Measurements from ENCODE around the gene AFF1.

AFF1 gene

DNA sequence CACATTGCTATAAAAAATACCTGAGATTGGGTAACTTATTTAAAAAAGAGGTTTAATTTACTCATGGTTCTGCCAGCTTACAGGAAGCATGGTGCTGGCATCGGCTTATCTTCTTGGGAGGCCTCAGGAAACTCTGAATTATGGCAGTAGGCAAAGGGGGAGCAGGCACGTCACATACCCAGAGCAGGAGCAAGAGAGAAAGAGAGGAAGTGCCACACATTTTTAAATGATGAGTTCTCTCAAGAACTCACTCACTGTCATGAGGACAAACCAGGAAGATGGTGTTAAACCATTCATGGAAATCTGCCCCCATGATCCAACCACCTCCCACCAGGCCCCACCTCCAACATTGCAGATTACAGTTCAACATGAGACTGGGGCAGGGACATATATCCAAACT lies 10.0 kb upstream of the AFF1 start:
- DNase-seq, result no peak

DNA sequence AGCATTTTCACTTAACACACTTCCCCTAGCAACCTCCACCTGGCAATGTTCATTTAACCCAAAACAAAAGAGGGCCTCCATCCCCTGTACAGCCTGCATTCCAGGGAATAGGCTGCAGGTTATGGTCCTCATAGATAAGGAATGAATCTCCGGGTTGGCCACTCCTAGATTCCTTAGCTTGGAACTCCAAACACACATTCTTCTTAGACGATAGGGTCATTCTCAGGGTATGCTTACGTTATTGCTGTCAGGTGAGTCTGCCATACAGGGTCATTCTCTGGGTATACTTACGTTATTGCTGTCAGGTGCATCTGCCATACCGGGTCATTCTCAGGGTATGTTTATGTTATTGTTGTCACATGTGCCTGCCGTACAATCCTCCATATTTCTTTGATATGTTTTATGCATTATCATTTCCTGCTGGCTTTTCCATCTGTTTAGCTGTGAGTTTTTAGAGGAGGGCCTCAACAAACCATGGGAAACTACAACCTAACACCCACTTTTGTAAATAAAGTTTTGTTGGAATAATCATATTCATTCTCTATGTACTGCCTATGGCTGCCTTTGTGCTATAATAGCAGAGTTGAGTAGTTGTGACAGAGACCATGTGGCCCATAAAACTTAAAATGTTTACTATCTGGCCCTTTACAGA lies 8.2 kb upstream of the AFF1 start:
- DNase-seq, result no peak

DNA sequence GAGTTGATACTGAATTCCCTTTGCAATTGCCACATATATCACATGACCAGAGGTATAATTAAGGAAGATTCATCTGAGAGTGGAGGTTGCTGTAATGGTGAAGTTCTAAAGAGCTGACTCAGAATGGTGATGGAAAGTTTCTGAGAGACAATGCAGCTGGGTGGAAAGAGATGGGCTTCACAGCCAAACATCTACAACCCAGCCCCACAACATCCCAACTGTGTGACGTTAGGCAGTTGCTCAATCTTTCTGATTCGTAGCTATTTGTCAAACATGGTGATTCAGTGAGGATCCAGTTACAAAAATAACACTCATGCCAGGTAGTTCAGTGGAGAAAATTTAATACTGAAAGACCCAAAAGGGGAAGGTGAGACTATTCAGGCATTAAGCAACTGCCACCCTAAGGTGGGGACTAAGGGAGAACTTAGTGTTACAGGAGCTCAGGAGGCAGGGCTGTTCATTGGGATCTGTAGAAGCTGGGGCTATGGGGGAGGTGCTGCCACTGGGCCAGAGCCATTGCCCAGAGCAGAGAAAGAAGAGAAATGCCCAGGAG lies 6.9 kb upstream of the AFF1 start:
- DNase-seq, result no peak

DNA sequence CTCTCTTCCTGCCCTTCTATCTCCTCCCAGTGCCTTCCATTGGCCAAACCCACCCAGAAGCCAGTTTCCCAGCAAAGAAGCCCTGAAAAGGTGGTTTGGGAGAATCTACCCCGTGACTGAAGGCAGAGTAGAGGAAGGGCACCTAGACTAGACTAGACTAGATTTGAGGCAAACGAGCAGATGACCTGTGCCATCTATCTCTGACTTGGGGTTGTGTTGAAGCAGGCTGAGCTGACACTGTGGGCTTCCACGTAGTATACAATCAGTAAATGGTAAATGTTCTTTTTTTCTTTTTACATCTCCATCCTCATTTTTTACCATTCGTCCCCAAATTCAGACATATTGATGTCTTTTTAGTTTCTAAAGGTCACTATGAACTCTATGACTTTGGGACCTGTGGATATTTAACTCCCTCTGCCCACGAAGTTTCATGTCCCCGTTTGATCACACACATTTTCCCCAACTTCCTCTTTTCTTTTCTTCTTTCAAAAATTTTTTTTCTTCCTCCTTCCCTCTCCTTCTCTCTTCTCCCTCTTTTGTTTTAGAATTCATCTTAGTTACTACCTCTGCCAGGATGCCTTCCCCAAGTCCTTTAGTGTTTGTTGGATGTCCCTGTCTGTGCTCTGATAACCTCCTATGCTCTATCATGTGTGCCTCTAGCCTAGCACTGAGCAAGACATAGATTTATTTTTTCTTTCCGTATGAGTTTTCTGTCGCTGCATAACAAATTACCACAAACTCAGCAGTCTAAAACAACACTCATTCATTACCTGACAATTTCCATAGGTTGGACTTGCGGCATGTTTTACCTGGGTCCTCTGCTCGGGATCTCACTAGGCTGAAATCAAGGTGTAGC lies 6.2 kb upstream of the AFF1 start:
- DNase-seq, result no peak

DNA sequence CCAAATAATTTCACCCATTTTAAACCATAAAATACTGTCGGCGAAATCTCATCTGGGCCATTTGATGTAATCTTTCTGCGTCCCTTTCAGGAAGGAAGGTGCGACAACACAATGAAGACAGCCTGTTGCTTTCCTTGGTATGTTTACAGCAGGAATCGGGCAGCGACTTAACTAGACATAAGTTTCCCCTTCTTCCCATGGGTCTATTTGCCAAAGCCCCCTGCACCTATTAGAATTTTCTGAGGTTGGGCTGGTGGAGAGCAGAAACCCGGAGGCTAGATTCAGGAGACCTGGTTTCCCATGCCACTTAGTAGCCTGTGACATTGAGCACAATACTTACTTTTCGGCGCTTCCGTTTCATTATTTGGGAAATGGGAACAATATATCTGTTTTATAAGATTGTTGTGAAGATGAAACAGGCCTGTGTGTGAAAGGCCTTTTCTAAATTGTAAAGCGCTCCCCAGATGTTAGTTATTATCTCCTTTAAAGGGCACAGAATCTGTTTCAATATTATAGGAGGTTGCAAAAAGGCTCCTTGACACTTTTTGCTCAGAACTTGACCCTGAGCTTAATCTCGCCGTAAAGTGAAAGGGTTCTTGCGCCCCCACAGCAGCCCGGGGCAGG lies 552 bp upstream of the AFF1 start:
- no peak for DNase-seq

DNA sequence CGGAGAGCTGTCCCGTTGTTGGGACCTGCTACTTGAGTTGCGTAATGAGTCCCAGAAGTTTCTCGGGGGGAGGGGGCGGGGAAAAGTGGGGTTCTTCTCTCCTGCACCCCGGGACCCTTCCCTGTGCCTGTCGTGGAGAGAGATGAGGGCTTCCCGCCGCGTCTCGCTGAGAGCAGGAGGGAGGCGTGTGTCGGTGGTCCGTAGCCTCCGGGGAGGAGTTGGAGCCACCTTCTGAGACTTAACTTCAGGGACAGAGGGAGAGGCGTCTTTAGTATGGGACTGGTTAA lies 698 bp downstream of the AFF1 start:
- no peak for DNase-seq

DNA sequence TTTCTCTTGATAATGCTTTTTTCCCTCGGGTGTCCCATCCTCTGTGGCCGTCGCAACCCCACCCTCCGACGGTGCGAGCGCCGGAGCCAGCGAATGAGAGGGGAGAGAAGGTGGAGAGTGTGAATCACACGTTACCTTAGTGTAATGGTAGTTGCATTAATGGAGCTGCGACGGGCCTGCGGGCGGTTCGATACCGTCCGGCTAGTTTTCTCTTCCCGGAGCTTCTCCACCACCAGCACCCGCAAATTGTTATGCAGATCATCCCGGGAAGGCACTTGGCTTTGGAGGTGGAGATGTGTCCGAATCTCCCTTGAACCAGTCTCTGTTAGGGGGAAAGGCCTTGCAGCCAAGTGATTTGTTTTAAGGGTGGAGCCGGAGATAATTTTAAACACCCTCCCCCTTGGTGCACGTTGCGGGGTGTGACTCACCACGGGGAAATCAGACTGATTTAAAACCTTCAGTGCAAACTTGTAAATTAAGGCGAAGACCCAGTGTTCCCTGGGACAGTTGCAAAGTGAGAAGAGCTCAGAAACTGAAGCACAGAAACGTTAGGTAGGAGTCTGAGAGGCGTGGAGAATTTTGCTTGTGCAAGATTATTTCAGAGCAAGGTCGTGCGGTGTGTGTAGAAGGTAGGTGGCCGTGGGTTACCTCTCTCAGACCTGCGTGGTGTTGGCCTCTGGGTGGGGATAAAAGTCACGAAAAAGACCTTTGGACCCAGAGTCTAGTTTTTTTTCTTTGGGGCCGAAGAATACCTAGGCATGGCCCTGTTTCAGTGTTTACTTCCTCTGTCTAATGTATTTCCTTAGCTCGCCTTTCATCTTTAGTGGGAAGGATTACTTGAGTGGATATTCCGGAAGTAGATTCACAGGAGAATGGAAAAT lies 1.3 kb downstream of the AFF1 start:
- no peak for DNase-seq

DNA sequence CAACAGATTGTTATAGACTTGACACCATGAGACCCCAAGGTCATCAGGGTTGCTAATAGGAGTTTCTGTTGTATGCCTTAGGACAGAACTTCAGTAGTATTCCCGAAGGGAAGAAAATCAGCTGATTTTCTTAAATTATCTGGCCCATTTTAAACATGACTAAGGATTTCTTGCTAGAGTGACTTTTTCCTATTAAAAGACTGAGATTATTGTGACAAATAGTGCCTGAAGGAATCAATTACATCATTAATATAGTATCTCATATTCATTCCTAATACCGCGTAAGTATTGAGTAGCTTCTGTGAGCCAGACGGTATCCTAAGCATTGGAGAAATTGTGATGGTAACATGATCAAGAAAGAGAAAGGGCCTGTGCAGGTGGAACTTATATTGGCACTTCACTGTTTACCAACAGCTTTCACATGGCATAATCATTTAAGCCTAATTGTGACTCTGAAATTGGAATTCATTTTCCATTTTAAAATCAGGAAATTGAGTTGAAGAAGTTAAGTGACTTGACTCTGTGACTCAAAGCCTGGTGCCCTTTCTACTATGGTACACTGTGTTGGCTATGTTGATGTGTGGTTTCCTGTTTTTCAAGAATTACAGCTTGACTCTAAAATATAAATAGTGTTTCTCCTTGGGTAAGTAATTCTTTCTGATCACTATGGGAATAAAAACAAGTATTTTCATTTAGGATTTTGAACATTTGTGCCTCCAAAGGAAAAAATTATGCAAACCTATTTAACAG lies 4.1 kb downstream of the AFF1 start:
- no peak for DNase-seq

DNA sequence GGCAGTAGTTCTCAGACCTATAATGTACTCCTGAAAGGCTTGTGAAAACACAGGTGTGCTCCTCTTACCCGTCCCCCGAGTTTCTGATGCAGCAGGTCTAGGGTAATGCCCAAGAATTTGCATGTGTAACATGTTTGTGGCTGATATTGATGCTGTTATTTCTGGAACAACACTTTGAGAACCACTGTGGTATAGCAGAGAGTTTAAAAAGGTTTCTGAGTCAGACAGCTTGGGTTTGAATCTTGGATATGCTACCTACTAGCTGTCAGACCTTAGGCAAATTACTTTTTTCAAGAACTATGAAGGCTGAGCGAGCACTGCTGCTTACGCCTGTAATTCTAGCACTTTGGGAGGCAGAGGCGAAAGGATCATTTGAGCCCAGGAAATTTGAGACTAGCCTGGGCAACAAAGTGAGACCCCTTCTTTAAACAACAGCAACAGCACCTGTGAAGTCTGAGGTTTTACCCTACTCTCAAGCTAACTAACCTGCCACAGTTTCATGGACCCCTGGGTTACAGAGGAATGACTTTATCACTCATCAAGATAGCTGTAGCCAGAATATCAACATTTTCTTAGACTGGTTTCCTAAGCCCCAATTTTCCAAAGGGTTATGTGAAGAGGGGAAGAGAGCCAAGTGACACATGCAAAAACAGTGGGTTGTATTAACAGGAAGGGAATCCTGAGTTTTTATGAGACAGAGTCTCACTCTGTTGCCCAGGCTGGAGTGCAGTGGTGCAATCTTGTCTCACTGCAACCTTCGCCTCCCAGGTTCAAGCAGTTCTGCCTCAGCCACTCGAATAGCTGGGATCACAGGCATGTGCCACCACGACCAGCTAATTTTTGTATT lies 5.1 kb downstream of the AFF1 start:
- no peak for DNase-seq

DNA sequence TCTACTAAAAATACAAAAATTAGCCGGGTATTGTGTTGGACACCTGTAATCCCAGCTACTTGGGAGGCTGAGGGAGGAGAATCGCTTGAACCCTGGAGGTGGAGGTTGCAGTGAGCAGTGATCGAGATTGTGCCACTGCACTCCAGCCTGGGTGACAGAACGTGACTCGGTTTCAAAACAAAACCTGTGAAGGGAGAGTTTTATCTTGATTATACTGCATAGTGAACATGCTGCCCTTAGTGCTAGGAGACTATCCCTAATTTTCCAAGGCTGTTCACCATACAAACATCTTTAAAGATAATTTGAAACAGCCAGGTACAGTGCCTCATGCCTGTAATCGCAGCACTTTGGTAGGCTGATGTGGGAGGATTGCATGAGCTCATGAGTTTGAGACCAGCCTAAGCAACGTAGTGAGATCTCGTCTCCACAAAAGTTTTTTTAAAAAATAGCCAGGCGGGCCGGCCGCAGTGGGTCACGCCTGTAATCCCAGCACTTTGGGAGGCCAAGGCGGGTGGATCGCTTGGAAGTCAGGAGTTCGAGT lies 6.2 kb downstream of the AFF1 start:
- DNase-seq, result no peak

DNA sequence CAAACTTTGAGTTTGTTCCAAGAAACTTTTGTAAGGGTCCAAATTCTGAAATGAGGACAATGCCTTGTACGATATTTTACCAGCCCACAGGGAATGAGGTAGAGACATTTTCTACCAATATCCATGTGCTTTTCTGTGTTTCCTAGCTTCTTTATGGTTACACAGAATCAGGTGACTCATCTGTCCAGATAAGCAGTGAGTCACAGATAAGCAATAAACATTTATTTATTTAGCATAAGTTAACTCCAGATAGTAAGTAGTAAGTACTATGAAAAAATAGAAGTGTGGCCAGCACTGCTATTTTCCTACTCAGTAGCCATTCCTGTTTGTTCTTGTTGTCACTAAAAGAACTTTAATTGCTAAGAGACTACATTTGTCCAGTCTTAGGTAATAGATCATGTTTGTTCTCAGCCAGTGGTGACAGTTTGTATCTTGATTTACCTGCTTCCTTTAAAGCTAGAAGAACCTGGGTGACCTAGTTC lies 7.4 kb downstream of the AFF1 start:
- DNase-seq, result no peak

DNA sequence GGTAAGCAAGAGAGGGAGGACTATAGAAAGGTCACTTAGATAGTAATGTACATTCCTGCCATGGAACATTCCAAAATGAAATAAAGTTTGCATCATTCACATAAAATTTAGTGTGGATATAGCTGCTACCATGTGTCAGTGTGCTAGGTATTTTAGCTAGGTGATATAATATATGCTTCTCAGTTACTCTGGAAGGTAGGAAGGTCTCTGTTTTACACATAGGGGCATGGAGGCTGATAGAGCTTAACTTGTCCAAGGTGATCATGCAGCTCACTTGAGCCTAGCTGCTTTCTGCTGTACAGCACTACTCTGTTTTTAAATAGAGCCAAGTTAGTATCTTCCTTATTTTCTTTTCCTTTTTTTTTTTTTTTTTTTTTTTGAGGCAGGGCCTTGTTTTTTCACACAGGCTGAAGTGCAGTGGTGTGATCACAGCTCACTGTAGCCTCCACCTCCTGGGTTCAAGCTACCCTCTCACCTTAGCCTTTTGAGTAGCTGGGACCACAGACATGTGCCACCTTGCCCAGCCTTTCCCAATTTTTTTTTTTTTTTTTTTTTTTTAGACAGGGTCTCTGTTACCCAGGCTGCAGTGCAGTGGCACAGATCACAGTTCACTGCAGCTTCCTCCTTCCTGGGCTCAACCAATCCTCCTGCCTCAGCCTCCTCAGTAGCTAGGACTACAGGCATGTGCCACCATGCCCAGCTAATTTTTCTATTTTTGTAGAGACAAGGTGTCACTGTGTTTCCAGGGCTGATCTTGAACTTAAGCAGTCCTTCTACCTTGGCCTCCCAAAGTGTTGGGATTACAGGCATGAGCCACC lies 10.4 kb downstream of the AFF1 start:
- no peak for DNase-seq

DNA sequence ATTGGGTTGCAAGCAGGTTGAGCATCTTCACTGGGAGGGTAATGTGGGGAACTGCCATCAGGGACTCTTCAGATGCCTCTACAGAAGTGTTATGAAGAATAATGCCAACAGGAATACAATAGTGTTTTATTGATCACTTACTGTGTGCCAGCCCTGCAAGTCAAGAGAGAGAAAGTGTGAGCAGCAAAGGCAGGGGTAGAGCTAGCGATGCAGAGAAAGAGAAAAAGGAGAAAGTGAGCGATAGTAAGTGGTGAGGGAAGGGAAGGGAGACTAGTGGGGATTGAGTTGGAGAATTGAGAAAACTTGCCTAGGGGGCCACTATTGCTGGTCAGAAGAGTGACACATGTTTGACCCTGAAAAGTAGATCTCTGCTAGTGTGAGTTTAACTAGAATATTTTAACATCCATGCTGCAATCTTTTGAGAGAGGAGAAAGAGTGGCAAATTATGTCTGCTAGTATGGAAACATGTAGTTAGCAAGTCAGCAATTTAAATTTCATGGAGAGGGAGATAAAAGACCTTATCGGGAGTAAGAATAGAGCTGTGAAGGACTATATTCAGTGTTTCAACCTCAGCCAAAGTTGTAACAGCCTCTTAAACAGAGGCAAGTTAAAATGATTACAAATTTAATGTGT lies 12.2 kb downstream of the AFF1 start:
- DNase-seq, result no peak

DNA sequence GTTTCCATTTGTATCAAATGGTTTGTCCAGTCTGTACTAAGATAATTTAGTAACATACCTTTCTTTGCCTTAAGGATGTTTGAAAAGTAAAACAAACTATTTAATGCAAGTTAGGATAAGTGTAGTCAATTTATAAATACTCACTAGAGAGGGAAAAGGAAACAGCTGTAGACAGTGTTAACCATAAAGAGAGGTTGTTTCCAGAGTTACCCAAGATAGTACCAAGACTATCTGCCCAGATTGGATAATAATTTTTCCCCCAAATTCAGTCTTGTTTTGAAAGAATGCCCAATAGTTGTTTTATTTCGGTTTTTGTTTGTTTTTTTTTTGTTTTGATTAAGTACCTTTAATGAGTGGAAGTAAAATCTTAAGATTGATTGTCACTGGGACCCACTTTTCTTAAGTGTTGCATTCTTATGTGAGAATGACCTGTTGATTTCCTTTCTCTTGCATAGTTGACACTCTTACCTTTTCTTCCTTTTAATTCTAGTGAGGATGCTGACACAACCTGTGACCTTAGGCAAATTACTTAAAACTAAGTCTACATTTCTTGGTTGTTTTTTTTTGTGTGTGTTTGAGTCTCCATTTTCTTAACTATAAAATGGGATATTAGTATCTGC lies 12.8 kb downstream of the AFF1 start:
- no peak for DNase-seq

DNA sequence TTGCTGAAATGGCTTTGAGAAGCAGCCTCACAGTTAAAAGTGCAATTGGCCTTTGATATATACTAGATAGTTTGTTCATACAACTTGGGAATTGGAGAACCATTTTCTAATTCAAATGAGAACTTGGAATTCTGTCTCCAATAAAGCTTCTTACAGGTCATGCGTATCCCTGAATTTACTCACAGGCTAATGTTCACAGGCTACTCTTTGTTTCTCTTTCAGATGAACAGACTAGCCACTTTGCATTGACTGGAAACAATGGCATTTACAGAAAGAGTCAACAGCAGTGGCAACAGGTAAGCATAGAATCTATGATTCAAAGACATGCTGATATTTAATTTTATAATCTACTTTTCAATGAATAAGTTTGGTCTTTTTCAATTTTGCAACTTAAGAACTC lies 13.5 kb downstream of the AFF1 start:
- DNase-seq, result no peak

DNA sequence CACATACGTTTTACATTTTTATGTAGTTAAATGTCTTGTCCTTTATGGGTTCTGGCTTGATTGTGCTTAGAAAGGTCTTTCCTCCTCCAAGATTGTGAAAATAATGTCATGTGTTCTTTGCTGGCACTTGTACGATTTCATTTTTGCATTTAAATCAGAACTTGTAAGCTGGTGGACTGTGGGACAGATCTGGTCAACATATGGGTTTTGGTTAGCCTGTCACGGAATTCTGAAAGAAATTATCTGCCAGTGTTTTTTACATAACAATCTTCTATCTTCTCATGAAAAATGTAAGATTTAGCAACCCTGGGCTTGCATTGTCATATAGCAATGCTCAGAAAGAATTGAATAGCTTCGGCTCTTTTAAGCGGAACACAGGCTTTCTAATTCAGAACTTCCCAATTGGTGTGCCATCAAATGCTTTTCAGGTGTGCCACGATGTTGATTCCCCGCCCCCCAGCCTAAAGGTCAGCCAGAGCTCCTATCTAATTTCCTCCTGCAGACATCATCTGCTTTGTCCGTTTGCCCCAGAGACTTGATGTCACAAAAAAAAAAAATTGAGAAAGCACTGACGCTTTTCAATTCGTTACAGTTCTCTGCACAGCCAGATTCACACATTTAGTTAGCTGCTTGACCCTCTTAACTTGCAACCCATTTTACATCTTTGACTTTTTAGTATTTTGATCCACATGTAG lies 16.2 kb downstream of the AFF1 start:
- DNase-seq, result no peak

DNA sequence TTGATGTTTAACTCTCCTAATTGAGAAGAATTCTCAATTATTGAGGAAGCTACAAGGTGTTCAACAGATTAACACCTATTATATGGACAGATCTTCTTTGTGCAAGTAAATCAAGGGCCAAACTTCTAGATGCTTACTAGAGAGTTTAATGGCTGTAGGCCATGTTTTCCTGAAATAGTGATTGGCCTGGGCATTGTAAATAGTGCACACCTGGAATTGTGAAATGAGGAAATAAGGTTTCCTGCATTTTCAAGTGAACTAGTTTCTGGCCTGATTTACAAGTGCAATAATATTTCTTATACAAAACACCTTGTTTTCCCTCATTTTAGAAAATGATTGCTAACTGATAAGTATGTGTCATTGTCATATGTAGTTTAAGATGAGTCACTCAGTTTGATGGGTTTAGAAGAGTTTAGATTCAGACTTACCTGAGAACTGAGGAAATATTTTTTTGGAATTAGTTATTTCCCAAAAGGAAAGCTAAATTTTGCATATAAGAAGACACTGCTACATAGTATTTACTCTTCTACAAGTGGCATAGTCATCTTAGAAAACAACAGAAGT lies 21.2 kb downstream of the AFF1 start:
- DNase-seq, result no peak

DNA sequence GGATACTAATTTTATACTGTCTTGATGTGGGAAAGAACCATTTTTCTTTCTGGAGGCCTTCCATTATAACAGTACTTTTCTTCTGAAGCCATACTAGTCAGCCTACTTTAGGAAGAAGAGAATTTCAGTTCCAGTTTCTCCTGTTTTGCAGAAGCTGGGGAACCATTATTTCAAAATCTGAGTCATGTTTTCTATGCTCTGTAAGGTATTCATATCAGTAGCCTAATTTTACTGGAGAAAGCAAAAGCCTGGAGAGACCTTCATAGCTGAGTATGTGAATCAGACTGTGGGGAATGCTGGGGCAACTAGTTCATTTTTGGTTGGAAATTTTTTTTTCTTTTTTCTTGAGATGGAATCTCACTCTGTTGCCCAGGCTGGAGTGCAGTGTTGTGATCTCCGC lies 22.4 kb downstream of the AFF1 start:
- DNase-seq, result no peak

Measured in NCI-H1105 (cell line).